IPS-NIHi7 (cell line): ENCODE measurements around the gene FAM174C.

Experiments used
- DNase-seq: peaks from one replicate; pipeline ENCODE4 v3.0.0; 2012; ENCODE audit warnings: mixed read lengths; ENCODE audit errors: extremely low spot score

Gene FAM174C

GRCh38 chr19:1275260-1275975 lies at the start of gene FAM174C:
TSS of gene FAM174C (plus strand) at chr19:1275530. CDS start at chr19:1275550, 20 bp downstream.
- peak; percentile 94 for DNase-seq

- DNase-seq, result no peak
Measured at GRCh38 chr19:1226227-1226518, 49.2 kb upstream of the FAM174C start.

- DNase-seq, result no peak
Measured at GRCh38 chr19:1226522-1227303, 48.6 kb upstream of the FAM174C start.

- no peak for DNase-seq
Measured at GRCh38 chr19:1227304-1228054, 47.9 kb upstream of the FAM174C start.

GRCh38 chr19:1228161-1228957 lies 47.0 kb upstream of the FAM174C start:
- DNase-seq, result no peak

- no peak for DNase-seq
Measured at GRCh38 chr19:1229056-1229923, 46.0 kb upstream of the FAM174C start.

GRCh38 chr19:1229924-1230782 lies 45.2 kb upstream of the FAM174C start:
- no peak for DNase-seq

- DNase-seq, result no peak
Measured at GRCh38 chr19:1230783-1231489, 44.4 kb upstream of the FAM174C start.

GRCh38 chr19:1231729-1232637 lies 43.3 kb upstream of the FAM174C start:
- DNase-seq, result no peak

- DNase-seq, result no peak
Measured at GRCh38 chr19:1232652-1233072, 42.7 kb upstream of the FAM174C start.

GRCh38 chr19:1233115-1233667 lies 42.1 kb upstream of the FAM174C start:
- no peak for DNase-seq

GRCh38 chr19:1234051-1234954 lies 41.0 kb upstream of the FAM174C start:
- DNase-seq, result no peak

- DNase-seq, result no peak
Measured at GRCh38 chr19:1234955-1235380, 40.4 kb upstream of the FAM174C start.

- no peak for DNase-seq
Measured at GRCh38 chr19:1235625-1236538, 39.4 kb upstream of the FAM174C start.

GRCh38 chr19:1236576-1236975 lies 38.8 kb upstream of the FAM174C start:
- DNase-seq, result peak; percentile 47
